B cell (primary cell): ENCODE measurements around the gene ASB18. TPM values are rescaled to one million over a fixed set of nuclear protein-coding genes. Genes with fewer than 3 reads are reported as not detected.

Source experiments
- ATAC-seq: fragments of 200-7000 bp; cut with Tn5 transposase; one replicate; pipeline ENCODE4 v1.10.0; 2021; ENCODE audit warnings: low read depth, mild to moderate bottlenecking, moderate number of reproducible peaks, moderate library complexity
- CTCF ChIA-PET: fragments of 350-600 bp; sonication (Branson Sonifier 250); formaldehyde crosslinking; loops from one replicate; lab custom pipeline; 2021; ENCODE audit warnings: antibody characterized with exemption, inconsistent platforms; lab: Charles Lee
- POLR2A ChIA-PET: fragments of 350-600 bp; sonication (Branson Sonifier 250); formaldehyde crosslinking; loops from one replicate; lab custom pipeline; 2021; ENCODE audit warnings: antibody characterized with exemption; lab: Charles Lee
- DNase-seq: peaks from one replicate; pipeline ENCODE4 v3.0.0; 2013
- H2AFZ ChIP-seq: 2 replicates; pipeline ENCODE4 v1.6.1; 2012; ENCODE audit warnings: mild to moderate bottlenecking, low read depth, low read length; ENCODE audit not compliant: insufficient read depth, poor library complexity, severe bottlenecking
- H3K27ac ChIP-seq, 2 donors: 1 replicate in 1 of 2; 2 replicates in 1 of 2; pipeline ENCODE4 v1.5.1; 2012 to 2013; ENCODE audit warnings: low read length in 2 of 2, mild to moderate bottlenecking in 2 of 2, moderate library complexity in 1 of 2
- H3K27me3 ChIP-seq, 4 experiments: fragments of 200-600 bp in 1 of 4; sonication (generic) in 1 of 4; replicated peaks in 1 of 4; 1 replicate in 2 of 4; 2 replicates in 2 of 4; pipeline versions ENCODE4 v1.6.1 to v1.7.0; 2013 to 2016; ENCODE audit warnings: low read length in 3 of 4, mild to moderate bottlenecking in 2 of 4, mixed read lengths in 1 of 4, moderate library complexity in 1 of 4; ENCODE audit not compliant: insufficient read depth in 4 of 4, control insufficient read depth in 3 of 4; ENCODE audit errors: control extremely low read depth in 1 of 4
- H3K36me3 ChIP-seq, 2 experiments: replicated peaks in 1 of 2; 1 replicate in 1 of 2; 2 replicates in 1 of 2; pipeline versions ENCODE4 v1.6.1 to v1.7.1; 2013; ENCODE audit warnings: low read length in 1 of 2; ENCODE audit not compliant: insufficient read depth in 2 of 2, control insufficient read depth in 1 of 2; ENCODE audit errors: control extremely low read depth in 1 of 2, extremely low read depth in 1 of 2
- H3K4me1 ChIP-seq, 2 donors: fragments of 200-600 bp in 1 of 2; sonication (generic) in 1 of 2; 1 replicate in 1 of 2; 2 replicates in 1 of 2; pipeline versions ENCODE4 v1.5.1 to v1.6.1; 2013 to 2017; ENCODE audit warnings: low read length in 2 of 2; ENCODE audit not compliant: control insufficient read depth in 2 of 2, insufficient read depth in 2 of 2
- H3K4me2 ChIP-seq: replicated peaks from 2 replicates; pipeline ENCODE3; 2012; ENCODE audit warnings: mild to moderate bottlenecking, low read depth, low read length; ENCODE audit not compliant: poor library complexity, severe bottlenecking
- H3K4me3 ChIP-seq, 5 experiments: fragments of 200-600 bp in 1 of 5; sonication (generic) in 1 of 5; 1 replicate in 3 of 5; 2 replicates in 2 of 5; pipeline versions ENCODE4 v1.5.1 to v1.7.0; 2011 to 2016; ENCODE audit warnings: low read length in 4 of 5, mild to moderate bottlenecking in 4 of 5, low read depth in 2 of 5, control low read depth in 1 of 5, moderate library complexity in 1 of 5; ENCODE audit not compliant: insufficient read depth in 1 of 5; ENCODE audit errors: control extremely low read depth in 1 of 5, extremely low read depth in 1 of 5
- H3K79me2 ChIP-seq: fragments of 200-600 bp; sonication (generic); one replicate; pipeline ENCODE4 v1.6.0; 2016; ENCODE audit warnings: low read length; ENCODE audit not compliant: control insufficient read depth, insufficient read depth
- H3K9ac ChIP-seq: fragments of 200-600 bp; sonication (generic); 2 replicates; pipeline ENCODE4 v1.6.1; 2017; ENCODE audit warnings: mild to moderate bottlenecking, low read length, moderate library complexity
- H3K9me3 ChIP-seq, 3 donors: one replicate each; pipeline versions ENCODE4 v1.6.1 to v1.7.1; 2013; ENCODE audit warnings: low read length in 2 of 3; ENCODE audit not compliant: control insufficient read depth in 2 of 3, insufficient read depth in 1 of 3; ENCODE audit errors: control extremely low read depth in 1 of 3
- H4K20me1 ChIP-seq: 2 replicates; pipeline ENCODE4 v1.6.0; 2012; ENCODE audit warnings: mild to moderate bottlenecking, low read length; ENCODE audit not compliant: insufficient read depth, control insufficient read depth, poor library complexity, severe bottlenecking
- H3K27ac Mint-ChIP-seq: one replicate; pipeline ENCODE4 v1.8.0; 2021; ENCODE audit warnings: mixed read lengths
- H3K27me3 Mint-ChIP-seq: one replicate; pipeline ENCODE4 v1.8.0; 2021; ENCODE audit warnings: mixed read lengths
- H3K4me1 Mint-ChIP-seq: one replicate; pipeline ENCODE4 v1.8.0; 2021; ENCODE audit warnings: mixed read lengths
- H3K4me3 Mint-ChIP-seq: one replicate; pipeline ENCODE4 v1.8.0; 2021; ENCODE audit warnings: mixed read lengths
- H3K9me3 Mint-ChIP-seq: one replicate; pipeline ENCODE4 v1.8.0; 2022; ENCODE audit warnings: mixed read lengths; ENCODE audit not compliant: insufficient read depth
- CTCF ChIP-seq: fragments of 200-600 bp; IDR thresholded peaks from one replicate; pipeline ENCODE4 v1.8.0; 2022; ENCODE audit warnings: antibody characterized with exemption, mild to moderate bottlenecking
- EZH2 ChIP-seq: IDR thresholded peaks from 2 replicates; pipeline ENCODE4 v1.6.1; 2012; ENCODE audit warnings: borderline replicate concordance, low read depth, mild to moderate bottlenecking, moderate library complexity, low read length; ENCODE audit not compliant: insufficient read depth, poor library complexity, severe bottlenecking
- WGBS: methylation state at CpG from one replicate; pipeline ENCODE4 v1.1.5; 2013; ENCODE audit warnings: missing lambda C conversion rate; ENCODE audit not compliant: insufficient coverage; 5-methylcytosine and 5-hydroxymethylcytosine counted together
- intact Hi-C: fragments of 100-400 bp; cut with micrococcal nuclease; formaldehyde crosslinking; loops from one replicate; pipeline ENCODE4 v1.10.0; 2022
- polyA plus RNA-seq: library from polyadenylated mRNA; depleted of rRNA; stranded (reverse); fragments of >200 nt; gene quantifications from 2 replicates; pipeline ENCODE4 v1.2.3, GENCODE V29; 2012
- total RNA-seq, 2 donors: library from RNA; stranded (reverse); fragments of 120-200 nt in 1 of 2; gene quantifications; 1 replicate in 1 of 2; 2 replicates in 1 of 2; pipeline versions ENCODE4 v1.2.3 to v1.2.4, GENCODE V29; 2013 to 2022

Gene ASB18
- total and polyA plus RNA-seq, 2 donors (not counting 1 experiment from before 2014, with no cell fraction given): not detected

DNA sequence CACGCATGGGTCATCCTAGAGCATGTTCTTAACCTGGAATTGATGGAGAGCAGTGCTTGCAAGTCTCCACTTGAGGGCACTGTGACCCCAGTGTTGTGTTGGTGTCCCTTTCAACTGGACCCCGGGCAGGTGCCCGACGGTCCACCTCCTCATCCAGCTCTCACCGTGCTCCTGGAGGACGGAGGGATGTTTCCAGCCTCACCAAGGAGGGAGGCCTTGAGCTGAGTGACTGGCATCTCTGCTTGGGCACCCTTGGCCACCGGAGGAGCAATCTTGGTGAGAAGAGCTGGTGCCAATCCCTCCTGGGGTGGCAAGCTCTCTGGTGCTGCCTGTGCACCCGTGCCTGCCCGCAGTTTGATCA is 45.4 kb upstream of the ASB18 start:
- H3K79me2 ChIP-seq: no peaks in the 10 kb centered on the region
- DNase-seq (no peak), ATAC-seq (no peak)
- WGBS: 36% methylated on average over 8 of the region's 9 CpGs
- no peaks in the 10 kb centered on the region for H4K20me1 ChIP-seq
- H3K27me3 Mint-ChIP-seq: peaks cover 11% of the 10 kb centered on the region
- H3K27me3 ChIP-seq: no peaks in the 10 kb centered on the region
- no peak overlapping the region for H3K27ac ChIP-seq
- no peak for TF ChIP-seq EZH2
- TF ChIP-seq CTCF: no peak
- no peaks in the 10 kb centered on the region for H3K36me3 ChIP-seq
- H3K4me3 Mint-ChIP-seq: no peak overlapping the region
- no peak overlapping the region for H3K4me3 ChIP-seq
- no peaks in the 10 kb centered on the region for H3K4me1 ChIP-seq
- intact Hi-C loops: no loop called here
- H3K27ac Mint-ChIP-seq: no peak overlapping the region
- no peaks in the 10 kb centered on the region for H3K4me1 Mint-ChIP-seq
- no peaks in the 10 kb centered on the region for H3K9me3 Mint-ChIP-seq
- H3K9ac ChIP-seq: no peak overlapping the region
- ChIA-PET POLR2A (no interaction called here), CTCF (no interaction called here)
- H2AFZ ChIP-seq: no peak overlapping the region
- H3K4me2 ChIP-seq: no peak overlapping the region
- H3K9me3 ChIP-seq: peaks cover 0 to 7% (median 6%) of the 10 kb centered on the region in 3 donors

DNA sequence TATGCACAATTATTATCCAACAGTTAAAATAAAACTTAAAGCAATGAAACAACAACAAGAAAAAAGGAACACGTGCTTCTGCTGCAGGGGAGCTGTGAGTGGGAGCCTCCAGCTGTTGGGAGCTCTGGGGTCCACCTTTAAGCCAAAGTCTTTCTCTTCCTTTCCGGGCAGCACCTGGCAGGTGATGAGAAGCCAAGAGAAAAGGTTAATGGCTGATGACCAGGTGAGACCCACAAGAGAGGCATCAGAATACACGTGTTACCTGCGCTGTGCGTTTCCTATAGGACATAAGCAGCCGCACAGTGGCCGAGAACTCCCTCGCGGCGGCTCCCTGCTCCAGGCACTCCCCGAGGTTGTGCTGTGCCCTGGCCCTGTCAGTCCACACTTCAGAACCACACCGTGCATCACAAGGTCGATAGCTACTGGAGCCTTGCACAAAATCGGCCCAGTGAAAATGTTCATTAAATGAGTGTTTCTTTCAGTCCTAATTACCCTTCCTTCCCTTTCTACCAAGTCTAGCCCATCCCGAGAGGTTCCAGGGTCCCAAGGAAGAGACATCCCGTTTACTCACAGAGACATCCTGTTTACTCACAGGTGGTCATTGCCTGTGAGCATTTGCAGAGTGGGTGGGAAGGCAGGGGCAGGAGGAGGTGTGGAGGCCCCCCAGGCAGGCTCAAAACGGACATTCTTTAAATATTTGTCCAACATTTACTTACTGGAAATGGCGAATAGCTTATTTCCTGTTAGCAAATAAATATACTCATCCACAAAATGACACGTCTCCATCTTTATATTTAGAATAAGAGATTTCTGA is 44.9 kb upstream of the ASB18 start:
- ChIA-PET CTCF (no interaction called here), POLR2A (no interaction called here)
- Histone ChIP-seq H2AFZ (no peak overlapping the region), H3K27ac (no peak overlapping the region), H3K9ac (no peak overlapping the region), H3K27me3 (no peaks in the 10 kb centered on the region), H3K4me1 (no peaks in the 10 kb centered on the region), H3K9me3 (peaks cover 0 to 7% (median 6%) of the 10 kb centered on the region in 3 donors), H3K79me2 (no peaks in the 10 kb centered on the region), H3K4me2 (no peak overlapping the region), H3K4me3 (no peak overlapping the region), H3K36me3 (no peaks in the 10 kb centered on the region), H4K20me1 (no peaks in the 10 kb centered on the region)
- no peaks in the 10 kb centered on the region for H3K4me1 Mint-ChIP-seq
- no peak overlapping the region for H3K27ac Mint-ChIP-seq
- ATAC-seq (no peak), DNase-seq (no peak)
- TF ChIP-seq EZH2: no peak
- no peak for TF ChIP-seq CTCF
- no peak overlapping the region for H3K4me3 Mint-ChIP-seq
- intact Hi-C loops: no loop called here
- WGBS: 93% methylated on average over 10 of the region's 19 CpGs
- H3K27me3 Mint-ChIP-seq: peaks cover 11% of the 10 kb centered on the region
- no peaks in the 10 kb centered on the region for H3K9me3 Mint-ChIP-seq
